ENCODE results near the gene UBR2. TPM values are rescaled to one million over a fixed set of nuclear protein-coding genes. Genes with fewer than 3 reads are reported as not detected.

UBR2 gene
- total and polyA plus RNA-seq, 2 donors (not counting 3 experiments of a cell fraction or from before 2014, with no cell fraction given), result 8.0 to 22.3 TPM

DNA sequence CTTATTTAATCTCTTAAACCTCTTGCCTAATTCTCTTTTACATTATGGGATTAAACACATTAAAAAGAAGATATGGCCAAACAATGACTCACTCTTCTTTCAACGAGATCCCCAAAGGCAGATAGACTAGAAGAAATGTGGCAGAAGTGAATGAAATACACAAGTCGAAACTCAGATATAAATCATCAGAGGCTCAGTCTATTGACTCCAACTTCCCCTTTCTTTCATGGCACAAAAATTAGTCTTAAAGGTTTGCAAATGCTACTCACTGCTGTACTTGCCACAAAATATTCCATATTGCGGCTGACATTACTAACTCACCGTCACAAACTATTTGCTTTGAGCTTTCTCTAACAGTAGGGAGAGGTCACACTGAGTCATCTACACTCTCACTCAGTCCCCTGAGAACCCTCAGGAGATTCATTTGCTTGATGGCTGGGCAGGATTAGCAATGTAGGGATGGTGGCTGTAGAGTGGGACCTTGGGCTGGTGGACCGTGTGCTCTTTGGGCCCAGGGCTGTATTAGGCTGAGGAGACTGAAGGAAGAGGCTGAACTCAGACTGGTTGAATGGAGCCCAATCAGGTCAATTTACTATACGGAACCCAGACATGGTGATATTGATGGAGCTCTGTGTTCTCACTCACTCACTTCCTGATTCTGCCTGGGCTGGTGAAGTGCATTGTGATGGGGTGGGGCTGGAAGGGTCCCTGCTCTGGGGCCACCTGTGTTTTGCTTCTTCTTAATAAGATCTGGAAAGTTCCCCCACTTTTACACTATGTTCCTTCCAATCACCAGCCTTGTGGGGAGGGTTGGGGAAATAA lies 42.8 kb upstream of the UBR2 start:
- no peak for FAIRE-seq
- CTCF ChIA-PET, result interaction anchor here (0.6 to 2.1 kb wide), 3 partner anchors 8 to 27 kb away, joined by 3 to 9 read pairs (median 3); no protein-coding TSS in a partner anchor
- Histone ChIP-seq H3K9ac (replicated peaks; ENCODE audit: extremely low read depth, insufficient read depth, low read length) (no peak overlapping the region), H3K4me3 (replicated peaks in 1 of 3; ENCODE audit: insufficient read depth in 1 of 3, low read depth in 1 of 3, low read length in 3 of 3) (no peak overlapping the region), H4K20me1 (replicated peaks; ENCODE audit: control insufficient read depth, extremely low read depth, insufficient read depth, low read length) (no peaks in the 10 kb centered on the region), H3K27ac (ENCODE audit: insufficient read depth, low read depth, low read length) (no peak overlapping the region), H3K79me2 (ENCODE audit: control insufficient read depth, insufficient read depth, low read length) (no peaks in the 10 kb centered on the region), H3K9me3 (replicated peaks; ENCODE audit: control insufficient read depth, insufficient read depth, low read length) (no peaks in the 10 kb centered on the region), H3K4me1 (ENCODE audit: control insufficient read depth, extremely low read depth, insufficient read depth, low read length) (no peaks in the 10 kb centered on the region), H3K9me1 (replicated peaks; ENCODE audit: control insufficient read depth, extremely low read depth, insufficient read depth, low read length) (no peaks in the 10 kb centered on the region), H2AFZ (ENCODE audit: low read depth, low read length) (no peak overlapping the region), H3K36me3 (ENCODE audit: control insufficient read depth in 2 of 2, extremely low read depth in 1 of 2, insufficient read depth in 2 of 2, low read length in 2 of 2) (no peaks in the 10 kb centered on the region), H3K4me2 (ENCODE audit: insufficient read depth, low read length) (no peak overlapping the region), H3K27me3 (ENCODE audit: control insufficient read depth in 2 of 2, insufficient read depth in 2 of 2, low read length in 2 of 2) (no peaks in the 10 kb centered on the region)
- POLR2A ChIA-PET, result no interaction called here
- no peak for DNase-seq (ENCODE audit: low read depth, low spot score)
- no TSS peak for BruUV-seq (replicated peaks)
- dilution Hi-C loops (cut with MboI; ENCODE audit: extremely low pct_ligation_motif_present, low sequenced_read_pairs), result no loop called here
- TF ChIP-seq, protein P1, sequence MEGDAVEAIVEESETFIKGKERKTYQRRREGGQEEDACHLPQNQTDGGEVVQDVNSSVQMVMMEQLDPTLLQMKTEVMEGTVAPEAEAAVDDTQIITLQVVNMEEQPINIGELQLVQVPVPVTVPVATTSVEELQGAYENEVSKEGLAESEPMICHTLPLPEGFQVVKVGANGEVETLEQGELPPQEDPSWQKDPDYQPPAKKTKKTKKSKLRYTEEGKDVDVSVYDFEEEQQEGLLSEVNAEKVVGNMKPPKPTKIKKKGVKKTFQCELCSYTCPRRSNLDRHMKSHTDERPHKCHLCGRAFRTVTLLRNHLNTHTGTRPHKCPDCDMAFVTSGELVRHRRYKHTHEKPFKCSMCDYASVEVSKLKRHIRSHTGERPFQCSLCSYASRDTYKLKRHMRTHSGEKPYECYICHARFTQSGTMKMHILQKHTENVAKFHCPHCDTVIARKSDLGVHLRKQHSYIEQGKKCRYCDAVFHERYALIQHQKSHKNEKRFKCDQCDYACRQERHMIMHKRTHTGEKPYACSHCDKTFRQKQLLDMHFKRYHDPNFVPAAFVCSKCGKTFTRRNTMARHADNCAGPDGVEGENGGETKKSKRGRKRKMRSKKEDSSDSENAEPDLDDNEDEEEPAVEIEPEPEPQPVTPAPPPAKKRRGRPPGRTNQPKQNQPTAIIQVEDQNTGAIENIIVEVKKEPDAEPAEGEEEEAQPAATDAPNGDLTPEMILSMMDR (IDR thresholded peaks at IDR 0.05; ENCODE audit: extremely low read depth in 1 of 2, insufficient read depth in 1 of 2, low read depth in 1 of 2, low read length in 2 of 2), result no peak
- TF ChIP-seq FOS (IDR thresholded peaks at IDR 0.05; ENCODE audit: borderline replicate concordance, insufficient read depth, low read length) (no peak), JUN (IDR thresholded peaks at IDR 0.05; ENCODE audit: borderline replicate concordance, insufficient read depth, insufficient read length, low read depth) (no peak), GATA2 (IDR thresholded peaks at IDR 0.05; ENCODE audit: insufficient read depth, insufficient read length, low read depth, low read length) (no peak), EZH2 (IDR thresholded peaks at IDR 0.05; ENCODE audit: borderline replicate concordance, low read depth, low read length, severe bottlenecking) (no peak), POLR2A (IDR thresholded peaks at IDR 0.05; ENCODE audit: low read depth, low read length) (no peak), MAX (IDR thresholded peaks at IDR 0.05; ENCODE audit: insufficient read depth, insufficient read length) (no peak), MYC (IDR thresholded peaks at IDR 0.05; ENCODE audit: low read depth, low read length) (no peak), POLR2AphosphoS5 (IDR thresholded peaks at IDR 0.05; ENCODE audit: insufficient read depth, low read depth, low read length) (no peak)
- intact Hi-C loops (cut with micrococcal nuclease), result no loop called here

All from endothelial cell of umbilical vein (primary cell).